Glomerular endothelial cell (primary cell): ENCODE data around the gene TTC16. TPM values are rescaled to one million over a fixed set of nuclear protein-coding genes. Genes with fewer than 3 reads are reported as not detected.

Experiments used
- DNase-seq: peaks from one replicate; pipeline ENCODE4 v3.0.0-alpha.2; 2011; ENCODE audit warnings: low read depth, low spot score; ENCODE audit errors: extremely low read depth
- total RNA-seq: library from RNA; depleted of rRNA; stranded (reverse); fragments of >200 nt; gene quantifications from 2 replicates; pipeline ENCODE4 v1.2.3, GENCODE V29; 2015

The TTC16 gene
- total RNA-seq, 1 donor from 2014 or later: not detected

DNA sequence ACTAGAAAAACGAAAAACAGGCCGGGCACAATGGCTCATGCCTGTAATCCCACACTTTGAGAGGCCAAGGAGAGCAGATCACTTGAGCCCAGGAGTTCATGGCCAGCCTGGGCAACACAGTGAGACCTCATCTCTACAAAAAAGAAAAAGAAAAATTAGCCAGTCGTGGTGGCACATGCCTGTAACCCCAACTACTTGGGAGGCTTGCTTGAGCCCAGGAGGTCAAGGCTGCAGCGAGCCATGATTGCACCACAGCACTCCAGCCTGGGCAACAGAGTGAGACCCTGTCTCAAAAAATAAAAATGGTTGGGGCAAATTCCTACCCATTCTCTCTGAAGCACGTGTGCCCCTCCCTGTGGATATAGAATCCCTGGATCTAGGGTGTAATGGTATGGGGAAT lies 17.5 kb upstream of the TTC16 start:
- DNase-seq: no peak

DNA sequence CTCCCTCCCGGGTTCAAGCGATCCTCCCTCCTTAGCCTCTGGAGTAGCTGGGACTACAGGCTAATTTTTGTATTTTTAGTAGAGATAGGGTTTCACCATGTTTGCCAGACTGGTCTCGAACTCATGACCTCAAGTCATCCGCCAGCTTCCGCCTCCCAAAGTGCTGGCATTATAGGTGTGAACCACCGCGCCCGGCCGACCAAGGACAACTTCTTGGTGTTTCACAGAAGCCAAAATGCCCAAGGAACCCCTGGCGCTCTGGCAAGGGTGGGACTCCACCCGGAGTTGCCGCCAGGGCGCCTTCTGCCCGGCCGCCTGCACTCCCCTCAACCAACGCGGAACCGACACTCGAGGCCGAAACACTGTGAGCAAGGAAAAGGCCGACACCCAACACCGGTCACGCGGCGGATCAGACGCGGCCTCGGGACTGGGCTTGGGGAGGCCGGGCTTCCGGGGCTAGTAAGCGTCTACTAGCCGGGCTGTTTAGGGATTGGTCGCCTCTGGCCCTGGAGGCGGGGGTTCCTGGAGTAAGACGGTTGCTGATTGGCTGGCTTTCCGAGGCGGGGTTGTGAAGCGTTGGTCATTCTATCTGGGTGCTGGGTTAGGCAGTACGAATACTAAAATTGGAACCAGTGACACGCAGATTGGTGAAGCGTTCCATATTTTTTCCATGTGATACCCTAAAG lies 16.8 kb upstream of the TTC16 start:
- DNase-seq: peak; percentile 70

DNA sequence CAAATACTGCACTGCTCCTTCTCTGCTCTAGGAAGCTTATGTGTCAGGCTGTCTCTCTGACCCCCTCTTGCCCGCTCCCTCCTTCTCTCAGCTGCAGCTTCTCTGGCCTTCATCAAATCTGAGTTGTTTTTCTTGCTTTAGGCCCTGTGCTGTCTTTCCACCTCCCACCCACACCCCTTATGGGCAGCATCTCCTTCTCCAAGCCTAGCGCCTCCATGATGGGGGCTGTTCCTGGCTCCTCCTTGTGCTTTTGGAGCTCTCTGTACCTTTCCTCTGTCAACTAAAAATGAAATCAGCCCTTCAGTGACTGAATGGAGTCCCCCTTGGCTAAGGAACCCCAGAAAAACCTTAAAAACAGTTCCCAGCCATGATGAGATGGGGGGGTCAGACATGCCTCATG lies 15.7 kb upstream of the TTC16 start:
- DNase-seq: no peak

DNA sequence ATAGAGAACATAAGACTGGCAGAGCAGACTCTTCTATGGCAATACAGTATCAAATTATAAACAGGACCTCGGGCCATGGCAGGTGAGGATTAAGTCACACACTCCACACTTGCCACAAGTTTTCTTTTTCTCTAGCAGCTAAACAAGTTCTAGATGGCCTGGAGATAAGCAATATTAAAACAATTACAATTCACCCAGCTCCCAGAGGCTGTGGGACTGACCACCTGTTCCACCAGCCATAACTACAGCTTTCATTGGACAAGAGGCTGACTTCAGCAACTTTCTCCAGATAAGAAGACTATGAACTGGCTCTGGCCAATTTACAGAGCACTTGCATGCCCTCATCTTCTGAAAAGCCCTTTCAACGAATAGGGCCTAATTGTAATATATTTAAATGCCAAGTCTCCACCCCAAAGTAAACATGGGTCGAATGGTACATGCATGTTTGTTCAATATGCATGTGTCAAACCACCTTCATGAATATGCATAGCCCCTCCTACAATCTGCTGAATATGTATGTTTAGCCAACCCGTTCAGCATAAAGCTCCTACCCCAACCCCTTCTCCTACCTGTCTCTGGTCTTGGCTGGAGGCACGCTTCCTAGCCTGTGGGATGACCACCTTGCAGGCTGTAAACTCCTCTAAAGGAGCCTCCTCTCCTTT lies 15.2 kb upstream of the TTC16 start:
- no peak for DNase-seq

DNA sequence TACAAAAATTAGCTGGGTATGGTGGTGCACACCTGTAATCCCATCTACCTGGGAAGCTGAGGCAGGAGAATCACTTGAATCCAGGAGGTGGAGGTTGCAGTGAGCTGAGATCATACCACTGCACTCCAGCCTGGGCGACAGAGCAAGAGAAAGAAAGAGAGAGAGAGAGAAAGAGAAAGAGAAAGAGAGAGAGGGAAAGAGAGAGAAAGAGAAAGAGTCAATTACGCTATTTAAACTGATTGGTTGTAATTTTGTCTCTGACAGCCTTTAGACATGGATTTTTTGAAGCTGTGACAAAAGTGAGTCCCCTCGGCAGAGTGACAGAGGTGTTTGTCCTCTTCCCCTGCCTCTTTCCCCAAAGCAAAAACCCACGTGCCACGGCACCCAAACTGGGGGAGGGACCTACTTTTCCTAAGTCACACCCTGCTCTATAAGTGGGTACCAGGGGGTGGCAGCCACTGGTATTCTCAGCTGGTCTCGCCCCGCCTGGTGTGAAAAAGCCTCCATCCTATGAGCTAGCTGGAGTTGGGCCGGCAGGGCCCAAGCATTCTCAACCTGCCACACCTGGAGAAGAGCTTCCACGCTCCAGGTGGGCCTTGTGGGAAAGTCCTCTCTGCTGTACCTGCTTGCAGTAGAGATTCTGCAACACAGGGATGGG lies 12.5 kb upstream of the TTC16 start:
- no peak for DNase-seq

DNA sequence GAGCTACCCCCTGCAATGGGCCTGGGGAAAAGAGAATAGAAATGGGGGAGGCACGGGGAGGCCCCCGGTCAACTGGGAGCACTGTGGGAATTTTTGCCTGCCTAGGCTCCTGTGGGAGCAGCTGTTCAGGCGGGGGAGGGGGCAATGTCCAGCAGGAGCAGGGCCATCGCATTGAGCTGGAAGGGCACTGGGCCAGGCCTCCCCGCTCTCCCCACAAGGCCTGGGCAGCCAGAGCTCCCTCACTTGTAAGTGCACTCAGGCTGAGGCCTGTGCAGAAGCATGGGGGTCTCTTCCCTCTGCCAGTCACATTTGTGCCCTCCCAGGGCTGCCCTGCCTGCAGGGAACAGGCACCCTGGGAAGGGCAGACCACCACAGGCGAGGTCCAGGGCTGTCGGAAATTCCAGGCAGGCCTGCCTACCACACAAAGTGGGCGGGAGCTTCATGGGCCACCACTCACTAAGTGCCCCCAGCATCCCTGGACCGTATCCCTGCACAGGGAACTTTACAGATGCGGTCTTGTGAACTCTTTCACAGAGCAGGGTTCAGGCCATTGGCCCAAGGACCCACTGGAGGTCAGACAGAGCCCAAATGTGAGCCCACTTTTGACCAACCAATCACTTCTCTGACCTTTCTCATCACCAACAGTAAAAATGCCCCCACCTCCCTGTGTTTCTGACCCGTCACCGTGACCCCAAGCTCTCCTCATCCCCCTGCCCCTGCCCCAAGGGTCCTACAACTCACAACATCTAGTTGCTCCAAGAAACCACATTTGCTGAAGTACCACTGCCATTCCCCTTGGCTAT lies 10.1 kb upstream of the TTC16 start:
- DNase-seq: no peak

DNA sequence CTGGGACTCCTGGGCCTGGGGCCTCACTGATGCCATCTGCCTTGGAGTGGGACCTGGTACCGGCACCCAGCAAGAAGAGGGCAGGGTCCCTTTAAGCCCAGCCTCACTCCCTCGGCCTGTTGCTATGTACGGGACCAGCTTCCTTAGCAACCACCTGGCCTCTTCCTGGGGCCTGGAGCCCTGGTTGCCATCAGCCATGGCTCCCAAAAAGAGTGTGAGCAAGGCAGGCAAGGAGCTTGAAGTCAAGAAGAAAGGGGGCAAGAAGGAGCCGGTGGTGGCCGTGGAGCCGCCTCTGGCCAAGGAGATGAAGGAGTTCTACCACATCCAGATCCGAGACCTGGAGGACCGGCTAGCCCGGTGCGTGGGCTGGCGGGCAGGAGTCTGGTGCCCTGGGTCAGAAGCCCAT lies 9.0 kb upstream of the TTC16 start, which contains the start of gene CFAP157:
Gene CFAP157 (plus strand): TSS at position 153 of the 406 bp plus-strand sequence. CDS start 44 bp downstream, at position 197.
- no peak for DNase-seq

DNA sequence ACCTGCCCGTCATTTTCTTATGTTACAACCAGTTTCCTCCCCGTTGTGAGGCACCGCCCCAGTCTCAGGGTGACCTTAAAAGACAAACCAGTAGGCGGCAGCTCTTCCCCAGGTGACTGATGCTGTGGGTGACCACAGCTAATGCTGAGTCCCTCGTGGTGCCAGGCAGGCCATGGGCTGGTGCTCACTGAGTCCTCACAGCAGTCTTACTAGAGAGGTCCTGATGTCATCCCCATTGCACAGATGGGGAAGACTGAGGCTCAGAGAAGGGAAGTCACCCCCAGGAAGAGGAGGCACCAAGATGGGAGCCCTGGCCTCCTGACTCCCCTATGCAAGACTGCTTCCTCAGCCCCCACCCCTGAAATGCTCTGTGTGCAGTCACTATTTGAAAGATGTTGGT lies 8.1 kb upstream of the TTC16 start:
- no peak for DNase-seq

DNA sequence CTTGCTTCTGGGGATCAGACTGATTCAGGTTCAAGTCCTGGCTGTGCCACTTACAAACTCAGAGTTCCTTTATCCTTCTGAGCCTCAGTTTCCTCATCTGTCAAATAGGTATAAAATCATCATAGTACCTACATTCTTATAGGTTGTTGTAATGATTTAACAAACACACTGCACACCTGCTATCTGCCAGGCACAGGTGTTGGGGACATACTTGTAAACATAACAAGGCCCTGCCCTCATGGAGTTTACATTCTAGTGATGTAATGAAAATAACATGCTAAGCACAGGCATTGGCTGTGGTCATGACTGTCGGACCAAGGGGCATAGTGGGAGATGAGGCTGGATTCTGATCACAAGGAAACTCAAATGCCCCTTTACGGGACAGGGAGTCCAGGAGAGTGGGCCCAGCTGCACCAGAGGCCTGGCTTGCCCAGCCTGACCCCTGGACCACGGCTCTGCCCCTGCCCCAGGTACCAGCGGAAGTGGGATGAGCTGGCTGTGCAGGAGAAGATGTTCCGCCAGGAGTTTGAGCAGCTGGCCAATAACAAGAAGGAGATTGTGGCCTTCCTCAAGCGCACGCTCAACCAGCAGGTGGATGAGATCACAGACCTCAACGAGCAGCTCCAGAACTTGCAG lies 6.8 kb upstream of the TTC16 start:
- no peak for DNase-seq

DNA sequence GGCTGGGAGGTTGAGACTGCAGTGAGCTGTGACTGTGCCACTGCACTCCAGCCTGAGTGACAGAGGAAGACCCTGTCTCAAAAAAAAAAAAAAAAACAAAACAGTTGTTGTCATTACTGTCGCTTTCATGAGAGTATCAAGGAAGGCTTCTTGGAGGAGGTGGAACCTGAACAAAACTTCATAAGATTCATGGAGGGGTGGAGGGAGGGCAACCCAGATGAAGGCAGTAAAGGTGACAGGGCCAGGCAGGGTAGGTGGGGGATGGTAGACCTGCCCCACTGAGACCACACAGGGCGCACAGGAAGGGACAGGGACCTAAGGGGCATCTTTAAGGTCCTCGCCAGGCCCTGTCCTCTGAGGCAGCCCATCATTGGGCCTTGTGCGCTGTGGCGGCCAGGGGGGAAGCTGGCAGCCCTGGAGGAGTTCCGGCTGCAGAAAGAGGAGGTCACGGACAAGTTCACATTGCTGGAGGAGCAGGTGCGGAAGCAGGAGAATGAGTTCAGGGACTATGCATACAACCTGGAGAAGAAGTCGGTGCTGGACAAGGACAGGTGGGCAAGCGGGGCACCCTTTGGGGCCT lies 5.6 kb upstream of the TTC16 start:
- no peak for DNase-seq

DNA sequence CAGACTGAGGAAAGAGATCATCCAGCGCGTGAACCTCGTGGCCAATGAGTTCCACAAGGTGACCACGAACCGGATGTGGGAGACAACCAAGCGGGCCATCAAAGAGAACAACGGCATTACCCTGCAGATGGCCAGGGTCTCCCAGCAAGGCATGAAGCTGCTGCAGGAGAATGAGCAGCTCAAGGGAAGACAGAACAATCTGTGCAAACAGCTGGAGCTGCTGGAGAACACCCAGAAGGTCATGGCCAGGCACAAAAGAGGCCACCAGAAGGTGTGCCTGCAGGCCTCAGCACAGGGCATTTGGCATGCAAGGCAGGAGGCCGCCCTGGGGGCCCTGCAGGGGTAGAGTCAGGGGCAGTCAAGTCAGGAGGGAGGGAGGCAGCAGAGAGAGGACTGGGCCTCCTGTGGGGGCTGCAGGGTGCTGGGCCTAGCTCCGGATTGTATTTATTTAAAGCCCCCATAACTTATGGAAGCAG lies 4.6 kb upstream of the TTC16 start:
- no peak for DNase-seq

DNA sequence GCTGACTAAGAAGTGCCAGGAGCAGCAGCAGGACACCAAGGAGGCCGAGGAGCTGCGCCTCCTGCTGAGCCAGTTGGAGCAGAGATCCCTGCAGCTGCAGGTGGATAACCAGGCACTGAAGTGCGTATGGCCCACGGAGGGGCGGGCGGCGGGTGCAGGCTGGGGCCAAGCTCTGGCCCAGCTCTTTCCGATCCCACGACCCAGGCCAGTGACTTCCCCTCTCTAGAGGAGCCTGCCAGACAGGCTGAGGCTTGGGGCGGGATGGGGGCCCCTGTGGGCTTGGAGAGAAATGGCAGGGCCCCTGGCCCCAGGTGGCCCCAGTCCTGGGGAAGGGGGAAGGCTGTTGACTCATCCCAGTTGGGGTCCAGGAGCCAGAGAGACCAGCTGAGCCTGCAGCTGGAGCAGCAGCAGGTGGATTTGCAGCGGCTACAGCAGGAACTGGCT lies 4.0 kb upstream of the TTC16 start:
- DNase-seq: no peak

DNA sequence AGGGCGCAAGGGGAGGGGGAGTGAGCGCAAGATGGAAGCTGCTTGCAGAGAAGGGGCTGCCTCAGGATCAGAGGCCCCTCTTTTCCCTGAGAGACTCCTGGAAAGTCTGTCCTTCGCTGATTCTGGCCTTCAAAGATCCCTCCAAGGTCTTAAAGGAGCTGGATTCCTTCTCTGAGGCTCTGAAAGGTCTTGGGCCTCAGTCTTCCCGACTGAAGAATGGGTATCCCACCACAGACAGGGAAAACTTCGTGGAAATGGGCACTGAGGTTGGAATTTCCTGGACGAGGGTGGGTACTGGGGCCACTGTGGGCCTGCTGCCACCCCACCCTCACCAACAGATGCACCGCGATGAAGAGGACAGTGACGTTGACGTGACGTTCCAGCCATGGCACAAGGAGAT lies 3.5 kb upstream of the TTC16 start:
- DNase-seq: no peak

DNA sequence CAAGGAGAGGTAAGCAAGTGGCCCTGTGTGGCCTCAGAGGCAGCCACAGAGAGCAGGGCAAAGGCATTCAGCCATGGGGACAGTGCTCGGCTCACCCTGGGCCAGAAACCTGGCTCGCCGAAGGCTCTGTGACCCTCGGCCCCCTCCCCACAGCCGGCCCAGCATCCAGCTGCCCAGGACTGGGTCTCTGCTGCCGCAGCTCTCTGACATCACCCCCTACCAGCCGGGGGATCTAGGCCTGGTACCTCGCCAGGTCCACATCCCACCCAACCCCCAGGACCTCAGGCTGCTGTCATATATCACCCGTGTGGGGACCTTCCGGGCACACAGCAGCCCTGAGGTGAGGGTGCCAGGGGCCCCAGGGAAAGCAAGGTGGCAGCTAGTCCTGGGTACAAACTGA lies 3.0 kb upstream of the TTC16 start:
- no peak for DNase-seq

DNA sequence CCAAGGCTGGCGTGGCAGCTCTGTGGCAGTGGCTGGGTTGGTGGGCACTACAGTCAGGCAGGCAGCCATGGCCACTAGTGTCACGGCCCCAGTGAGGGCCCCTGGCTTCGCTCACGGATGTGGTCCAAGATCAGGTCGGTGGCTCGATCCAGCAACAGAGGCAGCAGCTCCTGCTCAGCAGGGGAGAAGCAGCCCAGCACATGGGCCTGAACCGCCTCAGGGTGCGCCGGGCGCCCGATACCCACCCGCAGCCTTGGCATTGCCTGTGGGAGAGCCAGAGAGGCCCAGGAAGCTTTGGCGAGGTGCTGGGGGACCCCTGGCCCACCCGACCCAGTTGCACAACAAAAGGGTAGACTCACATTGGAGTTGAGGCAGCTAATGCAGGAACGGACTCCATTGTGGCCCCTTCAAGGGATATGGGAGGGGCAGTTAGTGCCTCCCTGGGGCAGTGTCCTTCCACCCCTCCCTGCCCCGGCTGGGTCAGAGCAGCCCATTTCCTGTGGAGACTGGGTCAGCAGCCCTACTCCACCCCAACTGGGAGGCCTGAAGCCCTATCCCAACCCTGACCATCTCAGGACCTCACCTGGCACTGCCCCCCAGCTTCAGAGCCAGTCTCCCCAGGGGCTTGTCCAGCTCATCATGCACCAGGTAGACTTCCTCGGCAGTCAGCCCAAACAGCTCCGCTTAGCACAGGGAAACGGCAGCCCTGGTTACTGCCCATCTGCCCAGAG lies 1.7 kb upstream of the TTC16 start:
- DNase-seq: no peak

DNA sequence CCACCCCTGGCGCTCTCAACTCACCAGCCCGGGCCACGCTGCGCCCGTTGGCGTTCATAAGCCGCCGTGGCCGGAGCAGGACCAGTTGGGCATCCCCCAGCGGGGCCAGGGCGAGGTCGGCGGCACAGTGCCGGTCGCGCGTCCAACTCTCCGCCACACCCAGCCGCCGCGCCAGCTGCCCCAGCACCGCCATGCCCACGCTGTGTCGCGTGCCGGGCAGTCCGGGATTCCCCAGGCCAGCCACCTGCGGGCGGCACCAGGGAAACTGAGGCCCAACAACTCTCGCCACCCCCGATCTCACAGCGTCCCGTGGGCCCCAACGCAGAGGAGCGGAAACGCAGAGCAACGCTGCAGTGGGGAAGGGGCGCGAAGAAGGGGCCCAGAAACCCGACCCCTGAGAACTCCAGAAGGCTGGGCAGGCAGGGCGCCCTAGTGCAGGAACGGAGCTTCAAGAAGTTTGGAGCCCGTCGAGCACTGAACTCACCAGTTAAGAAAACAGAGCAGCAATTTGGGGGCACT lies 869 bp upstream of the TTC16 start:
- no peak for DNase-seq

DNA sequence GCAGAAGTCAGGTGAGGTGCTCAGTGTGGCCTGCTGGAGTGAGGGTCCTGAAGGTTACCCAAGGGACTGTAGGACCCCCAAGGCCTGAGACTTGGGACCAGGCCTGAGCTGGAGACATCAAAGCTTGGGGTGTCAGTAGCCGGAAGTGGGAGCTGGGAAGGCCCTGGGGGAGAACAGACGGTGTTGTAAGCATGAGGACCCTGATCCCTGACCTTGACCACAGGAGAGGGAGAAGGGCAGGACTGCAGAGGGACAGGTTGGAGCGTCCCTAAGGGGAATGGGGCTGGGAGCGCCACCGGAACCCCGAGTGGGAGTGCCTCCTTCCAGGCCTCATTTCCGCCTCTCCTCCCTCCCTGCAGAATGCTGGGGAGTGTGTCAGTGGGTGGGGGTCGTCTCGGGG lies 533 bp downstream of the TTC16 start:
- no peak for DNase-seq

DNA sequence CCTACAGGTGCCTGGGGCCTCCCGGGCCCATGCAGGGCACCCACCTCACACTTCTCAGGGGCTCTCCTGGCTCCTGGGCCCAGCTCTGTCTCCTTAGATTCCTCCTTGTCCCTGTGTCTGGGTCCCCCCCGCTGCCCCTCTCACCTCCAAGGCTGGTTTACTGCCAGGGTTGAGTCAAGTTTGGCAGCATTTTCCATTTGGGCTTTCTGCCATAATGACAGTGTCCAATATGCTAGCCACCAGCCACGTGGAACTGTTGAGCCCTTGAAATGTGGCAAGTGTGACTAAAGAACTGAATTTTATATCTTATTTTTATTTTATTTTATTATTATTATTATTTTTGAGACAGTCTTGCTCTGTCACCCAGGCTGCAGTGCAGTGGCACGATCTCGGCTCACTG lies 1.9 kb downstream of the TTC16 start:
- DNase-seq: no peak
